ENCODE results near the gene TGFBR1. TPM values are rescaled to one million over a fixed set of nuclear protein-coding genes. Genes with fewer than 3 reads are reported as not detected.

TGFBR1 gene
- total RNA-seq, 1 donor from 2014 or later, result 207 TPM

DNA sequence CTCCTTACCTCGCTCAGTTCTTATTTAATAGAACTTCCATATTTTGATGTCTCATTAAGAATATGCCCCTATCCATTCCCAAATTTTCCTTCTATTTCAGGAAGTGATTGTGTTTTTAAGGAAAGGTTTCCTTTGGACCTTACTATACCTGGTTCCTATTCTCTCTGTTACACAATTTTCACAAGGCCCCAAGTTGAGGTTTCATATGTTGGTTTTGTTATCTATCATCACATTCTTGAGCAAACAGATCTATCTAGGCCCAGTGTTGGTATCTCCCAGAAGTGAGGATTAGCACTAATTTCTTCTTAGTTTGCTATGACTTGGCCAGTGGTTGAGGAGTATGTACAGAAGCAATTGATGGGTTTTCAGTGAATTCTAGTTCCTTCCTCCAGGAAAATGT lies 75.3 kb downstream of the TGFBR1 start:
- Mint-ChIP-seq H3K9me3 (ENCODE audit: unreplicated experiment) (peaks cover 5% of the 10 kb centered on the region), H3K27me3 (ENCODE audit: unreplicated experiment) (no peaks in the 10 kb centered on the region), H3K36me3 (ENCODE audit: unreplicated experiment) (no peaks in the 10 kb centered on the region), H3K27ac (ENCODE audit: unreplicated experiment) (no peak overlapping the region), H3K4me1 (ENCODE audit: low read depth, unreplicated experiment) (peaks cover 11% of the 10 kb centered on the region), H3K4me3 (ENCODE audit: unreplicated experiment) (no peak overlapping the region)
- DNase-seq, result no peak
- TF ChIP-seq, protein P1, sequence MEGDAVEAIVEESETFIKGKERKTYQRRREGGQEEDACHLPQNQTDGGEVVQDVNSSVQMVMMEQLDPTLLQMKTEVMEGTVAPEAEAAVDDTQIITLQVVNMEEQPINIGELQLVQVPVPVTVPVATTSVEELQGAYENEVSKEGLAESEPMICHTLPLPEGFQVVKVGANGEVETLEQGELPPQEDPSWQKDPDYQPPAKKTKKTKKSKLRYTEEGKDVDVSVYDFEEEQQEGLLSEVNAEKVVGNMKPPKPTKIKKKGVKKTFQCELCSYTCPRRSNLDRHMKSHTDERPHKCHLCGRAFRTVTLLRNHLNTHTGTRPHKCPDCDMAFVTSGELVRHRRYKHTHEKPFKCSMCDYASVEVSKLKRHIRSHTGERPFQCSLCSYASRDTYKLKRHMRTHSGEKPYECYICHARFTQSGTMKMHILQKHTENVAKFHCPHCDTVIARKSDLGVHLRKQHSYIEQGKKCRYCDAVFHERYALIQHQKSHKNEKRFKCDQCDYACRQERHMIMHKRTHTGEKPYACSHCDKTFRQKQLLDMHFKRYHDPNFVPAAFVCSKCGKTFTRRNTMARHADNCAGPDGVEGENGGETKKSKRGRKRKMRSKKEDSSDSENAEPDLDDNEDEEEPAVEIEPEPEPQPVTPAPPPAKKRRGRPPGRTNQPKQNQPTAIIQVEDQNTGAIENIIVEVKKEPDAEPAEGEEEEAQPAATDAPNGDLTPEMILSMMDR (IDR thresholded peaks at IDR 0.05; ENCODE audit: partially characterized antibody, unreplicated experiment), result no peak

DNA sequence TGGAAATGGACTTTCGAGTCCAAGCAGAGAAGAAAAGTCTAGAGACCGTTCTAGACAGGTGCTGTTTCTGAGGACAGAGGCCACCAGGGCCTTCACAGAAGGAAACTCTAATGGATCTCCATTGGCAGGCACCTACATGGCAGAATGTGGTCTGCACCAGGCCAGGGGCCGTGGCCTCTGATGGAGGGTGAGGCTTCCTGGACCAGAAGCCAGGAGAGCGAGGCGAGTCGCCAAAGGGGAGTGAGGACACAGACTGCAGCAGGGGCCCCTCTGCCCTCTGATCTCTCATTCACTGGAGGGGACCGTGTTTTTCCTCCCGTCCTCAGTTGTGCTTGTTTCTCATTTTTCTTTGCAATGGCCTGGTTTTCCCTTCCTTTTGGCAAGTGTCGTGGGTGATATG lies 75.7 kb downstream of the TGFBR1 start:
- Mint-ChIP-seq H3K36me3 (ENCODE audit: unreplicated experiment) (no peaks in the 10 kb centered on the region), H3K27me3 (ENCODE audit: unreplicated experiment) (peaks cover under 1% of the 10 kb centered on the region), H3K4me3 (ENCODE audit: unreplicated experiment) (no peak overlapping the region), H3K27ac (ENCODE audit: unreplicated experiment) (no peak overlapping the region), H3K9me3 (ENCODE audit: unreplicated experiment) (peaks cover 8% of the 10 kb centered on the region), H3K4me1 (ENCODE audit: low read depth, unreplicated experiment) (peaks cover 9% of the 10 kb centered on the region)
- TF ChIP-seq, protein P1 (IDR thresholded peaks at IDR 0.05; ENCODE audit: partially characterized antibody, unreplicated experiment), result no peak
- no peak for DNase-seq

DNA sequence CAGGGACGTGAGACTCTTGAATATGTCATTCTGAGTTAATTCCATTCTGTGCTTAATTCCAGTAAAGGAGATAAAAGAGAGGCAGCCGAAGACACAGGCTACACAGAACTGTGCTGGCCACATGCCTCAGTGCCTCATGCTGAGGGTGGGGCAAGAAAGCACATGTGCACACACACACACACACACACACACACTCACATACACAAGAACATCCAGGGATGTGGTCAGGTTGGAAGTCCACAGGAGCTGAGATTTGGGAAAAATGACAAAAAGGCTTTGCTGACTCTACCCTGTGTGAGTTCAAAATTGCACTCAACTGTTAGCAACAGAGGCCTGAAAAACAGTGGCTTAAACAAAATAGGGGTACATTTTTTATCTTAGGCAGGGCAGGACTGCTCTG lies 76.3 kb downstream of the TGFBR1 start:
- Mint-ChIP-seq H3K27me3 (ENCODE audit: unreplicated experiment) (peaks cover 4% of the 10 kb centered on the region), H3K36me3 (ENCODE audit: unreplicated experiment) (no peaks in the 10 kb centered on the region), H3K4me1 (ENCODE audit: low read depth, unreplicated experiment) (peaks cover 9% of the 10 kb centered on the region), H3K9me3 (ENCODE audit: unreplicated experiment) (peaks cover 12% of the 10 kb centered on the region), H3K27ac (ENCODE audit: unreplicated experiment) (no peak overlapping the region), H3K4me3 (ENCODE audit: unreplicated experiment) (no peak overlapping the region)
- DNase-seq, result no peak
- TF ChIP-seq, protein P1 (IDR thresholded peaks at IDR 0.05; ENCODE audit: partially characterized antibody, unreplicated experiment), result no peak

DNA sequence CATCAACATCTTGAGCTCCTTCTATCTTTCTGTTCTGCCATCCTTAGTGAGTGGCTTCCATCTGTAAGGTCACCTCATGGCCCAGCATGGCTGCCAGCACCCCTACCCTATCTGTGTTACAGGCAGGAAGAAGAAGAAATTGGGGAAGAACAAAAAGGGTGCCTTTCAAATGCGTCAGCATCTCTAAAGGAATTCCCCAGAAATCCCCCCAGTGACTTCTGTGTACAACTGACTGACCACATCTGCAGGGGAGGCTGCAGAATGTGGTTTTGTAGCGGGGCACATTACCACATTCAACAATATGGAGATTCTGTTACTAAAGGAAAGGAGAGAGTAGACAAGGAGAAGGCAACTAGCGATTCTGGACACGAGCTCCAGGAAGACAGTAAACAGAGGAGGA lies 76.7 kb downstream of the TGFBR1 start:
- Mint-ChIP-seq H3K27ac (ENCODE audit: unreplicated experiment) (no peak overlapping the region), H3K4me3 (ENCODE audit: unreplicated experiment) (no peak overlapping the region), H3K27me3 (ENCODE audit: unreplicated experiment) (peaks cover 4% of the 10 kb centered on the region), H3K4me1 (ENCODE audit: low read depth, unreplicated experiment) (peaks cover 8% of the 10 kb centered on the region), H3K9me3 (ENCODE audit: unreplicated experiment) (peaks cover 12% of the 10 kb centered on the region), H3K36me3 (ENCODE audit: unreplicated experiment) (no peaks in the 10 kb centered on the region)
- TF ChIP-seq, protein P1 (IDR thresholded peaks at IDR 0.05; ENCODE audit: partially characterized antibody, unreplicated experiment), result no peak
- DNase-seq, result no peak

DNA sequence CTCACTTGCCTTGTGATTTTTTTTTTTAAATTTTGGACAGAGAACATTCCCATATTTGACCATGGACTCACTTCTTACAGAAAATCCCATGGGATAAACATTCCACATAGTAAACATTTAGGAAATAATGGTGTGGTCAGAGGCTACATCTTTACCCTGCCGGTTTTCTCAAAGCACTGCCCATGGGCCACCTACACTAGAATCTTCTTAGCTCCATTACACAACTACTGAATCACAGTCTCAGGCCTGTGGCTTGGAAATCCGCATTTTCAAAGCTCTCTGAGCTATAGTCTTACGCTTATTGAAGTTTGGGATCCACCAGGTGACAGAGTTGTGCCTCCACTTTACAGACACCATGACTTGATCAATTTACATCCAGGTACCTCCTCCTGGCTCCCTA lies 77.4 kb downstream of the TGFBR1 start:
- TF ChIP-seq, protein P1 (IDR thresholded peaks at IDR 0.05; ENCODE audit: partially characterized antibody, unreplicated experiment), result no peak
- Mint-ChIP-seq H3K4me3 (ENCODE audit: unreplicated experiment) (no peak overlapping the region), H3K27me3 (ENCODE audit: unreplicated experiment) (peaks cover 4% of the 10 kb centered on the region), H3K4me1 (ENCODE audit: low read depth, unreplicated experiment) (peaks cover 9% of the 10 kb centered on the region), H3K9me3 (ENCODE audit: unreplicated experiment) (peaks cover 12% of the 10 kb centered on the region), H3K27ac (ENCODE audit: unreplicated experiment) (no peak overlapping the region), H3K36me3 (ENCODE audit: unreplicated experiment) (no peaks in the 10 kb centered on the region)
- no peak for DNase-seq

Measured in glutamatergic neuron (in vitro differentiated cells).